LoVo (cell line): Measurements from ENCODE around the gene COG4.

Experiments used
- DNase-seq: peaks from one replicate; pipeline ENCODE4 v3.0.0-alpha.2; 2016; ENCODE audit warnings: low spot score

COG4 gene

GRCh38 chr16:70480127-70481105, 42.9 kb downstream of the COG4 start:
- no peak for DNase-seq

GRCh38 chr16:70478912-70479341, 44.4 kb downstream of the COG4 start:
- DNase-seq, result no peak

GRCh38 chr16:70478169-70478568, 45.2 kb downstream of the COG4 start:
- no peak for DNase-seq

GRCh38 chr16:70476272-70477020, 46.9 kb downstream of the COG4 start:
- DNase-seq, result no peak

GRCh38 chr16:70475054-70475871, 48.1 kb downstream of the COG4 start:
- DNase-seq, result no peak

- no peak for DNase-seq
Observed at GRCh38 chr16:70474320-70475053, 48.9 kb downstream of the COG4 start.

GRCh38 chr16:70473446-70474319, 49.7 kb downstream of the COG4 start:
- no peak for DNase-seq

- no peak for DNase-seq
Observed at GRCh38 chr16:70472786-70473433, 50.4 kb downstream of the COG4 start.

GRCh38 chr16:70470927-70471341, 52.4 kb downstream of the COG4 start:
- DNase-seq, result no peak

- no peak for DNase-seq
Observed at GRCh38 chr16:70470141-70470926, 53.0 kb downstream of the COG4 start.

GRCh38 chr16:70468776-70469525, 54.4 kb downstream of the COG4 start:
- no peak for DNase-seq

- DNase-seq, result no peak
Observed at GRCh38 chr16:70467608-70468007, 55.7 kb downstream of the COG4 start.

- no peak for DNase-seq
Observed at GRCh38 chr16:70467113-70467512, 56.2 kb downstream of the COG4 start.

GRCh38 chr16:70466805-70467076, 56.6 kb downstream of the COG4 start:
- DNase-seq, result no peak

- no peak for DNase-seq
Observed at GRCh38 chr16:70465999-70466804, 57.2 kb downstream of the COG4 start.

GRCh38 chr16:70463235-70463634, 60.1 kb downstream of the COG4 start:
- DNase-seq, result no peak

- no peak for DNase-seq
Observed at GRCh38 chr16:70460737-70461261, 62.6 kb downstream of the COG4 start.
